Stimulated activated CD8-positive, alpha-beta memory T cell treated with anti-CD3 and anti-CD28 coated beads, Interleukin-15, amount 100 ng/mL, for 1 hour (primary cell): ENCODE measurements around the gene UBE2O.

Experiments used
- DNase-seq: peaks from one replicate; pipeline ENCODE4 v3.0.0-alpha.2; 2020; ENCODE audit warnings: low read depth

The UBE2O gene

DNA sequence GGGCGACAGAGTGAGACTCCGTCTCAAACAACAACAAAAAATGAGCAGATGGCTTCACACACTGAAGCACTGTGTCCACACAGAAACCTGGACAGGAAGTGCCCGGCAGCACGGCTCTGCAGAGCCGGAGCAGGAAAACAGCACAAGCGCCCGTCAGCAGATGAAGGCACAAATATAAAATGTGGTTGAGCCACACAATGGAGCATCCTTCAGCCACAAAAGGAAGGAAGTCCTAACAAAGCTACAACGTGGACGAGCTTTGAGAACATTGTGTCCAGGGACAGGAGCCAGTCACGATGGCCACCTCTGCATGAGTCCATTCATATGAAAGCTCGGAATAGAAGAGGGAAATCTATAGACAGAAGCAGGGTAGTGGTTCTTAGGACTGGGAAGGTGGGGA, 32.6 kb upstream of the UBE2O start:
- no peak for DNase-seq

- no peak for DNase-seq
Measured at GRCh38 chr17:76484228-76484725, 31.3 kb upstream of the UBE2O start.

- DNase-seq, result no peak
Measured at GRCh38 chr17:76481071-76481655, 28.2 kb upstream of the UBE2O start.

GRCh38 chr17:76480632-76481031, 27.7 kb upstream of the UBE2O start:
- no peak for DNase-seq

GRCh38 chr17:76479515-76480060, 26.6 kb upstream of the UBE2O start:
- no peak for DNase-seq

DNA sequence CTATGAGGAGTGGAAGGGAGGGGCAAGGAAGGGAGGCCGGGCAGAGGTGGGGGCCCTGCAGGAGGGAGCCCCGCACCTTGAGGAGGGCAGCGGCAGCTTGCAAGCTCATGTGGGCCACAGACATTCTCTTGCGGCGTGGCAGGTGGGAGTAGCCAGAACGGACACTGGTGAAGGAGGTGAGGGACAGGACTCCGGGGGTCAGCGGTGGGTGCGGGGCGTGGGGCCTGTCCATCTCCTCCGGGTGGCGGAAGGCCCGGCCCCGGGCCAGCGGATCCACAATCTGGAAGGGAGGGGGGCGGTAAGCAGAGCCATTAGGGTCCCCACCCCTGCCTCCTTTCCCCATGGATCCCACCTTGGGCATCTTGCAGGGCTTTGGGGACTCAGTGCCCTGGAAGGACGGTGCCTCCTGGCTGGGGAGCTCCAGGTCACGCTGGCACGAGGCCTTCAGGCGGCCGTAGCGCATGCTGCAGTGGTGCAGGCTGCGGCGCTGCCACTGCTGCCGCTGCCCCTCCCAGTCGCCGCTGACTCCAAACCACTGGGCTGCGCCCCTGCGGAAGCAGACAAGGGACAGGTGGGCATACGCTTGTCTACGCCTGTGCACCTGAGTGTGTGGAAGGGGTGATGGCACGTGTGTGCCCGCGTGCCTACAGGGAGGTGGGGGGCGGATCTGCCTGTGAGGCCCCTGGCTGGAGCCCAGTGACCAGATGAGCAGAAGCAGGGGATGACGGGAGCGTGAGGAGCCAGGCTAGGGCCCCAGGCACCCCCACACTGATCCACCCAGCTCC, 26.0 kb upstream of the UBE2O start:
- DNase-seq, result no peak

- no peak for DNase-seq
Measured at GRCh38 chr17:76478097-76478496, 25.1 kb upstream of the UBE2O start.

DNA sequence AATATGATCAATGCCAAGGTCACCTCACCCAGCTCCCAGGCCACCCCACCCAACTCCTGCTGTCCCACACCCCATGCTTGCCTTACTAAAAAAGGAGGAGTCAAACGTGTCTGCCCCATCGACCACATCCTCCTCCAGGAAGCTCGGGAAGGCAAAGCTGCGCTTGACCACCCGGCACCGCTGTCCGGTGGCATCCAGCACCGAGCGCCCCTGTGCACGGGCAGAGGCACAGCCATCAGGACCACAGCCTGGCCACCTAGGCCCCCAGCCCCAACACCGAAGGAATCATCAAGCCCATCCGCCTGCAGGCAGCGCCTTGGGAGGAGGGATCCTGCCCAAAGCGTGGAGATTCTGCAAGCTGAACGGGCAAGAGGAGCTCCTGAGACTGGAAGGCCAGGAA, 24.6 kb upstream of the UBE2O start:
- DNase-seq, result no peak

DNA sequence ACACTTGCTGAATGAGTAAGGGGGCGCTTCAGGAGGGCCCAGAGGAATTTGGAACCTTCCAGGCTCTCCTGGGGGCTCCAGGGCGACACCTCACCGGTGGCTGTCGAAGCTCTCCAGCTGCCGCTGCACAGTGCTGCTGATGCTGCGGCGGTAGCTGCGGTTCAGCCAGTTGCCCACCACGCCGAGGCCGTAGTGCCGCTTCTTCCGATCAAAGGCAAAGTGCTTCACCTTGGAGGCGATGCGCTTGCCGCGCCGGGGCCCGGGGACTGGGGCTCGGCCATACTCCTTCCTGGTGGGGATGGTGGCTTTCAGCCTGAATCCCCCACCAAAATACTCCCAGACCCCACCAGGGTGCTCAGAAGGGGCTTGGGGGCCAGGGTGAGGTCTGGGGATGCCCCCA, 23.8 kb upstream of the UBE2O start:
- no peak for DNase-seq

DNA sequence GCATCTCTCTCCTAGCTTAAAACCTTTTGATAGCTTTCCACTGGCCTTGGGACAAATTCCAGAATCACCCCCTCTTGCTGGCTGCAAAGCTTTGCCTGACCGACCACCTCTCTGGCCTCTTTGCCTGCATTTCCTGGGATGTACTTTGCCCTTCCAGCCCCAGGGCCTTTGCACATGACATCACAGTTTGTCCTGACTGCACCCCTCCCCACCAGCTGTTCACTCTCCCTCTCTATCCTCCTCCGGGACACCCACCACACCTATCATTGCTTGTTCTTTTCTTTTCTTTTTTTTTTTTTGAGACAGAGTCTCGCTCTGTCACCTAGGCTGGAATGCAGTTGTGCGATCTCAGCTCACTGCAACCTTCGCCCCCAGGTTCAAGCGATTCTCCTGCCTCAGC, 22.4 kb upstream of the UBE2O start:
- no peak for DNase-seq

DNA sequence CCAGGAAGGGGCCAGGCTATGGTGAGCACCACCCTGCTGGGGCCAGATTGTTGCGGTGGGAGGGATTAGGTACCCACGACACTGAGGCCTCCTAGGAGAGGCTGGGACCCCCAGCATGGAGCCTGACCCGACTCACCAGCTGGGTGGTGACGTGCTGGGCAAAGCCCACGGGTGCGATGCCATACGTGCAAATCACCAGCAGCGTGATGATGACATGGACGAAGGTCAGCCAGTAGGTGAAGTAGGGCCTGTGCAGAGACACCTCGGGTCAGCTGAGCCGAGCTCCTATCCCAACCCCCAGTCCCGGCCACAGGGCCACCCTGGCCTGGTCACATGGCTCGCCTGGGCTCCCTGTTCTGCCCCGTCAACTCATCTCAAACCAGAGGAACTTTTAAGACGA, 21.9 kb upstream of the UBE2O start:
- DNase-seq, result no peak

- no peak for DNase-seq
Measured at GRCh38 chr17:76474238-76474637, 21.3 kb upstream of the UBE2O start.

GRCh38 chr17:76473541-76473985, 20.6 kb upstream of the UBE2O start:
- DNase-seq, result no peak

GRCh38 chr17:76472726-76473125, 19.8 kb upstream of the UBE2O start:
- DNase-seq, result no peak

DNA sequence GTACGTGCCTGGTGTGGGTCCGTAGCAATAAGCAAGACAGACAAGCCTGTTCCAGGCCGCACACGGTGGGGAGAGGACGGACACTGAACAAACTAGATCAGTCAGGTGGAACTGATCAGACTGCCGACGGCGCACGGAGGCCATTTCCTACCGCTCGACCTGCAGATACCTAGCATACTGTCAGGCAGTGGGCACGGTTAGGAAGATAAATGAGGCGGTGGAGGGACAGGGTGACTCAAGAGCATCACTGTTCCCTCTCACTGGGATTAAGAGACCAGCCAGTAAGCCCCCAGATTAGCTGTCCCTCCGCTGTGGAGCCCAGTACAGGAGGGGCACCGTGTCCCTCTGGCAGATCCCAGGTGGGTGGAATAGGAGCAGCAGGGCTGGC, 19.3 kb upstream of the UBE2O start:
- no peak for DNase-seq

GRCh38 chr17:76471498-76472257, 18.7 kb upstream of the UBE2O start:
- no peak for DNase-seq

- no peak for DNase-seq
Measured at GRCh38 chr17:76469991-76470739, 17.2 kb upstream of the UBE2O start.

- DNase-seq, result no peak
Measured at GRCh38 chr17:76469076-76469990, 16.4 kb upstream of the UBE2O start.

GRCh38 chr17:76468634-76469010, 15.7 kb upstream of the UBE2O start:
- no peak for DNase-seq

DNA sequence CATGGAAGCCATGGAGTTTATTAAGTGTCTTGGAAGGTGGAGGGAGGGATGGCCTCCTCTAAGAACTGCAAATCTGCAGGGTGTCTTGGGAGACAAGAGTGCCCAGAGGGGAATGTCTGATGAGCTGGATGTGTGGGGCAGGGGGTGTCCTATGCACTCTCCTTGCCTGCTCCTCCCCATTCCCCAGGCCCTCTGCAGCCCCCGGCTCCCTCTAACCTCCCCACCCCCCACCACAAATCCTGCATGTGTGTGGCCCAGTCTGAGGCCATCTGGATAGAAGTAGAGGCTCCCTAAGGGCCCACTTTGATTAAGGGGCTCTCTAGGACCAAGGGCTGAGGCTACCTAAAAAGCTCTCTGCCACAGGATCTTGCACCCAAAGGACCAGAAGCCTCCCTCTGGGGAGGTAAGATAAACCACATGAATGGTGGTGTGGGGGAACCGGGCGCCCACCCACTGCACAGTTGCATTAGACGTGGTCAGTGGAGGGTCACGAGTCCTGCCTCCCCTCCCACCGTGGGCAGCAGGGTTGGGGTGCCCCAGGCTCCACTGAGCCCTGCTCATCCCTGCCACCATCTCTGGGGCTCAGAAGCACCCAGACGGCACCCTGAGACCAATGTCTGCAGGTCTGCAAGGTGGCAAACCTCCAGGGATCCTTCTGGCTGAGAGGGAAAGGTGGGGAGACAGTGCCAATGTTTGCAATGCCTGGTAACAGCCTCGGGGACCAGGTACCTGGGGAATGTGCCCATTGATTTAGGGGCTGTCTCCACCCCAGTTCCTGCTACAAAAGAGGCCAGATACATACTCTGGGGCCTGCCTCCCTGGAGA, 15.1 kb upstream of the UBE2O start:
- DNase-seq, result no peak
